GM13977 (cell line): ENCODE data around the gene FBN1.

Experiments
- DNase-seq: peaks from one replicate; pipeline ENCODE4 v3.0.0; 2012; ENCODE audit warnings: low spot score
- CTCF ChIP-seq: IDR thresholded peaks from 2 replicates; pipeline ENCODE4 v1.5.1; 2012; ENCODE audit warnings: mild to moderate bottlenecking, control low read depth; ENCODE audit not compliant: insufficient read depth; ENCODE audit errors: extremely low read depth, missing control alignments
- in situ Hi-C: fragments of 300-500 bp; cut with MboI; formaldehyde crosslinking; loops from one replicate; pipeline ENCODE4 v1.12.0; 2022; ENCODE audit warnings: low sequenced_read_pairs, low pct_unique_long_range_greater_than_20kb, mixed read lengths, inconsistent platforms; ENCODE audit not compliant: unreplicated experiment

FBN1 gene

GRCh38 chr15:48451736-48452135 is 193.8 kb downstream of the FBN1 start:
- TF ChIP-seq CTCF = no peak
- in situ Hi-C loops = no loop called here

GRCh38 chr15:48451241-48451640 is 194.3 kb downstream of the FBN1 start:
- in situ Hi-C loops = no loop called here
- DNase-seq = no peak
- no peak for TF ChIP-seq CTCF

More at GRCh38 chr15:48451736-48452135, 193.8 kb downstream of the FBN1 start:
- DNase-seq = no peak

GRCh38 chr15:48449734-48450133 is 195.8 kb downstream of the FBN1 start:
- TF ChIP-seq CTCF = no peak
- no peak for DNase-seq

GRCh38 chr15:48447657-48448056 is 197.9 kb downstream of the FBN1 start:
- TF ChIP-seq CTCF = no peak

More at GRCh38 chr15:48449734-48450133, 195.8 kb downstream of the FBN1 start:
- in situ Hi-C loops = no loop called here

GRCh38 chr15:48447058-48447457 is 198.5 kb downstream of the FBN1 start:
- DNase-seq = no peak
- in situ Hi-C loops = no loop called here
- no peak for TF ChIP-seq CTCF

More at GRCh38 chr15:48447657-48448056, 197.9 kb downstream of the FBN1 start:
- in situ Hi-C loops = no loop called here
- no peak for DNase-seq

- DNase-seq = no peak
- in situ Hi-C loops = no loop called here
- TF ChIP-seq CTCF = no peak
Observed at GRCh38 chr15:48442011-48442410, 203.5 kb downstream of the FBN1 start.

GRCh38 chr15:48440084-48440483 is 205.4 kb downstream of the FBN1 start:
- no peak for DNase-seq
- in situ Hi-C loops = no loop called here
- TF ChIP-seq CTCF = no peak
